HG02642 (cell line): ENCODE data around the gene PDXK.

Experiments
- ATAC-seq: cut with Tn5 transposase; IDR thresholded peaks from one replicate; pipeline ENCODE4 v1.9.1; 2021; ENCODE audit warnings: mild to moderate bottlenecking; ENCODE audit not compliant: unreplicated experiment, poor library complexity

The PDXK gene

GRCh38 chr21:43739621-43740435 lies 20.9 kb downstream of the PDXK start:
- no peak for ATAC-seq

- ATAC-seq: no peak
Measured at GRCh38 chr21:43740497-43741156, 21.7 kb downstream of the PDXK start.

- ATAC-seq: no peak
Measured at GRCh38 chr21:43741423-43742096, 22.6 kb downstream of the PDXK start.

- no peak for ATAC-seq
Measured at GRCh38 chr21:43743947-43744346, 25.0 kb downstream of the PDXK start.

DNA sequence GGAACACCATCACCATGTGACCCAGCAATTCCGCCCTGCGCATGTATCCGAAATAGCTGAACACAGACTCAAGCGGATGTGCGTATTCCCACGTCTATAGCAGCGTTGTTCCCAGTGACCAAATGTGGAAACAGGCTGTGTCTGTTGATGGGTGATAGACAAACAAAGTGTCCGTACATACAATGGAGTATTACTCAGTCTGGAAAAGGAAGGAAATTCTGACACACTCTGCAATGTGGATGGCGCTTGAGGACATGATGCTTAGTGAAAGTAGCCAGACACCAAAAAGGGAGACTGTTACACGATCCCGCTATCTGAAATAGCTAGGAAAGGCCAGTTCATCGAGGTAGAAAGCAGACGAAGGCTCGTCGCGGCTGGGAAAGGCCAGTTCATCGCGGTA lies 25.8 kb downstream of the PDXK start:
- ATAC-seq: no peak

DNA sequence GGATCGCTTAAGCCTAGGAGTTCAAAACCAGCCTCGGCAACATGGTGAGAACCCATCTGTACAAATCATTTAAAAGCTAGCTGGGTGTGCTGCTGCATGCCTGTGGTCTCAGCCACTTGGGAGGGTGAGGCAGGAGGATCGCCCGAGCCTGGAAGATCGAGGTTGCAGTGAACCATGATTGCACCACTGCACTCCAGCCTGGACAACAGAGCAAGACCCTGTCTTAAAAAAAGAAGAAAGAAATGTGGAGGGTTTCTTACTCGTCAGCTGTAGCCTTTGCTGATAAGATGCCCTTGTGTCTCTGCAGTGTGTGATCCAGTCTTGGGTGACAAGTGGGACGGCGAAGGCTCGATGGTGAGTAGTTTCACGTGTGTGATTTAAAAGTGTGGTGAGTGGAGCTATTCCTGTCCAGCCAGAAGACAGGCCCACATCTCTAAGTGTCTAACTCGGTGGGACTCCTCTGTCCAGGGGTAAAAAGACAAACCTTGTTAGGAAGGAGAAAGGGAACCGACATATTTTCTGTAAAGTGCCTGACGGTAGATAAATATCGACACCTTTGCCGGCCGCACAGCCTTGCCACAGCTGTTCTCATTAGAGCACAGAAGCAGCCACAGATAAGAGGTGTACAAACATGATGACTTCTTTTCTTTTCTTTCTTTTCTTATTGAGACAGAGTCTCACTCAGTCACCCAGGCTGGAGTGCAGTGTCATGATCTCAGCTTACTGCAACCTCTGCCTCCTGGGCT lies 27.0 kb downstream of the PDXK start:
- no peak for ATAC-seq

- no peak for ATAC-seq
Measured at GRCh38 chr21:43748622-43749021, 29.7 kb downstream of the PDXK start.

DNA sequence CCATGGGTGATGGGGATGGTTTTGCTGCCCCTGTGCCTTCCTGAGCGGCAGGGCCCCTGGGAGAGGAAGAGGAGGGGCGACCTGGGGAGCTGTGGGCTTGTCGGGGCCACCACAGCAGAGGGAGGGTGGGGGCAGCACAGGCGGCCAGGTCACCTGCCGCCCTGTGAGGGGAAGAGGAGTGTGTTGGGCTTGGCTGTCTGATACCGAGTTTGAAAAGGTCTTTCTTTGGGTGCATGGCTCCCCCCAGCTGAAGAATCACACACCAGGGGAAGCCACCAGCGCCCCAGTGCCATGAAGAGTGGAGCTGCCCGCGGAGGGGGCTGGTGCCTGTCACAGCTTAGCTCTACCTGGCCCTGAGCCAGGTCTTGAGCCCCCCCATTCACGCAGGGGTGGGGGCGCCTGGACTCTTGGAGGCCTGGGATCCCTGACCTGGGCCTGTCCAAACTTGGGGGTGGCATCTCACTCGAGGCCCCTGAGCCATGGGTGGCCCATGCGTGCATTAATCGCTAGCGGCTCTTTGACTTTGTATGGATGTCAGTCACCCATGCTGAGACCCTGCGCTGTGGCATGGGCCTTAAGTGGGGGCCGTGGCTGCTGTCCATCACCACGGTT lies 30.8 kb downstream of the PDXK start:
- no peak for ATAC-seq

GRCh38 chr21:43750339-43751033 lies 31.6 kb downstream of the PDXK start:
- ATAC-seq: no peak

DNA sequence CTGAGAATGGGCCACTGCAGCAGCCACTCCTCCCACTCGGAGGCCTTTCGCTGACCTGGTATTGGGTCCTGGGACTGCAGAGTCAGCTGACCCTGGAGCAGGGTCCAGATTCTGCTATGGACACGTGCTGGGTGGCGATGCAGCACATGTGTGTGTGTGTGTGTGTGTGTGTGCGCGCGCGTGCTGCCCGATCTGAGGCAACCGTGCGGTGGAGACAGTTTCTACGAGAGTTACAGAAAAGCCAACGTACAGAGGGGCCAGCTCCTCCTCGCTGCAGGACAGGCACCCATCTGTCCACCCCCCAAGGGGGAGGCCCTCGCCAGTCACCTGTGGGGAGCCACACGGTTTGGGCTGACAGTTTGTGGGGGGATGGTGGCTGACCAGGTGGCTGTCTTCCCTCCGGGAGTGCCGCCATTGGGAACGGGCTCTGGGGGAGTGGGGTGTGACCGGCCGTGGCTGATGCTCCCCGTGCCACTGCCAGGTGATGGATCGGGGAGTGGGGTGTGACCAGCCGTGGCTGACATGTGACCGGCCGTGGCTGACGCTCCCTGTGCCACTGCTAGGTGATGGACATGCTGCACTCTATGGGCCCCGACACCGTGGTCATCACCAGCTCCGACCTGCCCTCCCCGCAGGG lies 33.1 kb downstream of the PDXK start:
- no peak for ATAC-seq

DNA sequence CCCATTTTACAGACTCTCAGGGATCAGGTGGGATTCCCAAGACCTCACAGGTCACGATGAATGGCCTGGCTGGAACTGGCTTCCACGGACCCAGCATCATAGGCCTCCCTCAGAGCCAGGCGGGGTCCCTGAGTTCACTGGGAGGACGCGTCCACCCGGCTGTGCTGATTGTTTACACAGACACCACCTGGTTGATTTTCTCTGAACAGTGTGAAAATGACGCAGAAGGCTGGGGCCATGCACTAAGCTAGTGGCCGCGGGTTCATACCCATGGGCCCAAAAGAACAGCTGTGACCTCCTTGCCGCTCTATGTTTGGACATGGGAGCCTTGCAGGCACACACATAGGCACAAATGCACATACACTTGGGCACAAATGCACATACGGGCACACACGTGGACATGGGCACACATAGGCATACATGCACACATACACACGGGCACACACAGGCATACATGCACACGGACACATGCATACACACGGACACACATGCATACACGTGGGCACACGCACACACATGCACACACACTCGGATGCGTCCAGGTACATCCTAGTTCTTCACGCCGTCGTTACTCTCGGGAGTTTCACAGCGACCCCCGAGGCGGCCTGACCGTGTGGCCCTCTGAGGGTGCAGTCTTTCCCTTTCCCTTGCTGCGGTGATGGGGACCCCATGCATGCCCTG lies 34.0 kb downstream of the PDXK start:
- ATAC-seq: no peak

DNA sequence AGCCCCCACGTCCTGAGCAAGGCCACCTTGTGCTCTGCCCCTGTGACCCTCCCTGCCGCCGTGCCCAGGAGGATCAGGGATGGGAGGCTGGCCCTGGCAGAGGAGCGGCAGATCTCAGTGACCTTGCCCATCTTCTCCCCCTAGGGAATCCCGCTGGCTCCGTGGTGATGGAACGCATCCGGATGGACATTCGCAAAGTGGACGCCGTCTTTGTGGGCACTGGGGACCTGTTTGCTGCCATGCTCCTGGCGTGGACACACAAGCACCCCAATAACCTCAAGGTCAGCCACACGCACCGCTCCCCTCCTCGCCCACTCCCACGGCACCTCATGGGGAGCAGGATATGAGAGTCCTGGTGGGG lies 34.5 kb downstream of the PDXK start:
- ATAC-seq: no peak

- no peak for ATAC-seq
Measured at GRCh38 chr21:43754948-43755781, 36.2 kb downstream of the PDXK start.

GRCh38 chr21:43755820-43756594 lies 37.1 kb downstream of the PDXK start:
- ATAC-seq: no peak

- no peak for ATAC-seq
Measured at GRCh38 chr21:43757601-43758000, 38.7 kb downstream of the PDXK start.

- no peak for ATAC-seq
Measured at GRCh38 chr21:43758111-43758641, 39.2 kb downstream of the PDXK start.

DNA sequence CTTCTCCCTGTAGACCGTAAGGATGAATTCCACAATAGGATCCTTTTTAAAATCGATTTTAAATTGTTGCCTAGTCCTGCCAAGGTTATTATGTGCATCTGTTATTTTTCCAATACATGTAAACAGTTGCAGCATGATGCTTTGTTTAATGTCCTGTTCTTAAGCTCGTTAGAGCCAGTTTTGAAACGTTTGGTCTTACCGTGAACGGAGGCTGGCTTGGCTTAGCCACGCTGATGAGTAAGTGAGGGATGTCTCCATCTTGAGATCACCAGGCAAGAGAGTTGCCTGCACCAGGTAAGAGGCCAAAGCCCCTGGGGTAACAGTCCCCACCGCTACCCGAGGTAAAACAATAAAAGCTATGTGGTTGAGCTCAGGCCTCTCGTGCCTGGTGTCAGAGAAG lies 39.9 kb downstream of the PDXK start:
- no peak for ATAC-seq
